GM19099 (cell line): Measurements from ENCODE around the gene CAMK1D.

ENCODE experiments used
- POLR2A ChIP-seq: IDR thresholded peaks from 3 replicates; pipeline ENCODE4 v1.6.1; 2011; ENCODE audit warnings: low read depth; ENCODE audit not compliant: insufficient read length; ENCODE audit errors: extremely low read depth

The CAMK1D gene

GRCh38 chr10:12476656-12477055 is 127.3 kb downstream of the CAMK1D start:
- no peak for TF ChIP-seq POLR2A

- TF ChIP-seq POLR2A = no peak
These were observed 130.1 kb downstream of the CAMK1D start for GRCh38 chr10:12479437-12479844.

GRCh38 chr10:12479924-12480323 is 130.6 kb downstream of the CAMK1D start:
- TF ChIP-seq POLR2A = no peak

- no peak for TF ChIP-seq POLR2A
These were observed 131.1 kb downstream of the CAMK1D start for GRCh38 chr10:12480440-12480839.

GRCh38 chr10:12481924-12482323 is 132.6 kb downstream of the CAMK1D start:
- TF ChIP-seq POLR2A = no peak

- no peak for TF ChIP-seq POLR2A
These were observed 133.2 kb downstream of the CAMK1D start for GRCh38 chr10:12482587-12482986.

- no peak for TF ChIP-seq POLR2A
These were observed 134.9 kb downstream of the CAMK1D start for GRCh38 chr10:12484002-12484918.

GRCh38 chr10:12484941-12485805 is 135.8 kb downstream of the CAMK1D start:
- TF ChIP-seq POLR2A = no peak

GRCh38 chr10:12487366-12487765 is 138.0 kb downstream of the CAMK1D start:
- TF ChIP-seq POLR2A = no peak

GRCh38 chr10:12488626-12489025 is 139.3 kb downstream of the CAMK1D start:
- TF ChIP-seq POLR2A = no peak

GRCh38 chr10:12489357-12489756 is 140.0 kb downstream of the CAMK1D start:
- no peak for TF ChIP-seq POLR2A

- no peak for TF ChIP-seq POLR2A
These were observed 140.5 kb downstream of the CAMK1D start for GRCh38 chr10:12489806-12490205.

- no peak for TF ChIP-seq POLR2A
These were observed 141.6 kb downstream of the CAMK1D start for GRCh38 chr10:12490963-12491362.

GRCh38 chr10:12491491-12491890 is 142.1 kb downstream of the CAMK1D start:
- TF ChIP-seq POLR2A = no peak

- no peak for TF ChIP-seq POLR2A
These were observed 142.7 kb downstream of the CAMK1D start for GRCh38 chr10:12492016-12492415.
